NOMO-1 (cell line): ENCODE results near the gene INVS.
"Not testable (repeated sequence)": the region's sequence is repeated elsewhere in the genome, so short reads cannot be mapped to it uniquely, and the experiment has no call there.

Experiments
- DNase-seq, 2 experiments: peaks; one replicate each; lab custom pipeline; 2025; ENCODE audit not compliant: unreplicated experiment in 2 of 2; lab: John Stamatoyannopoulos, UW

INVS gene

GRCh38 chr9:100098887-100099721, at the start of gene INVS, which contains the start of gene ERP44:
Gene INVS (plus strand): TSS chr9:100099243. CDS start chr9:100104522, 5,279 bp downstream.
Gene ERP44 (minus strand): TSS chr9:100099000. CDS start chr9:100098840, 160 bp downstream.
- peak; percentile 99 for DNase-seq

GRCh38 chr9:100049551-100049950, 49.5 kb upstream of the INVS start:
- DNase-seq: no peak

GRCh38 chr9:100052375-100052774, 46.7 kb upstream of the INVS start:
- DNase-seq: peak in 1 of 2 experiments; percentile 38

- DNase-seq: no peak
Observed at GRCh38 chr9:100056561-100056960, 42.5 kb upstream of the INVS start.

GRCh38 chr9:100057624-100058023, 41.4 kb upstream of the INVS start:
- no peak for DNase-seq

GRCh38 chr9:100058699-100059579, 40.1 kb upstream of the INVS start:
- peak in 1 of 2 experiments; percentile 40 for DNase-seq

GRCh38 chr9:100062683-100063082, 36.4 kb upstream of the INVS start:
- DNase-seq: not testable (repeated sequence)

- DNase-seq: no peak
Observed at GRCh38 chr9:100063185-100063584, 35.9 kb upstream of the INVS start.

- DNase-seq: no peak
Observed at GRCh38 chr9:100064872-100065581, 34.0 kb upstream of the INVS start.

- peak in 1 of 2 experiments; percentile 35 for DNase-seq
Observed at GRCh38 chr9:100066539-100066938, 32.5 kb upstream of the INVS start.

GRCh38 chr9:100067990-100068389, 31.1 kb upstream of the INVS start:
- DNase-seq: not testable (repeated sequence)

- DNase-seq: not testable (repeated sequence)
Observed at GRCh38 chr9:100069068-100069467, 30.0 kb upstream of the INVS start.

GRCh38 chr9:100070104-100071041, 28.7 kb upstream of the INVS start:
- DNase-seq: no peak

GRCh38 chr9:100071271-100071670, 27.8 kb upstream of the INVS start:
- no peak for DNase-seq

- DNase-seq: no peak
Observed at GRCh38 chr9:100072805-100073204, 26.2 kb upstream of the INVS start.

GRCh38 chr9:100074093-100074492, 24.9 kb upstream of the INVS start:
- no peak for DNase-seq

- DNase-seq: no peak
Observed at GRCh38 chr9:100074989-100075388, 24.1 kb upstream of the INVS start.

- not testable (repeated sequence) for DNase-seq
Observed at GRCh38 chr9:100076256-100076655, 22.8 kb upstream of the INVS start.

GRCh38 chr9:100082782-100083181, 16.3 kb upstream of the INVS start:
- DNase-seq: no peak
